ENCODE data around the gene GPR62.

The GPR62 gene

DNA sequence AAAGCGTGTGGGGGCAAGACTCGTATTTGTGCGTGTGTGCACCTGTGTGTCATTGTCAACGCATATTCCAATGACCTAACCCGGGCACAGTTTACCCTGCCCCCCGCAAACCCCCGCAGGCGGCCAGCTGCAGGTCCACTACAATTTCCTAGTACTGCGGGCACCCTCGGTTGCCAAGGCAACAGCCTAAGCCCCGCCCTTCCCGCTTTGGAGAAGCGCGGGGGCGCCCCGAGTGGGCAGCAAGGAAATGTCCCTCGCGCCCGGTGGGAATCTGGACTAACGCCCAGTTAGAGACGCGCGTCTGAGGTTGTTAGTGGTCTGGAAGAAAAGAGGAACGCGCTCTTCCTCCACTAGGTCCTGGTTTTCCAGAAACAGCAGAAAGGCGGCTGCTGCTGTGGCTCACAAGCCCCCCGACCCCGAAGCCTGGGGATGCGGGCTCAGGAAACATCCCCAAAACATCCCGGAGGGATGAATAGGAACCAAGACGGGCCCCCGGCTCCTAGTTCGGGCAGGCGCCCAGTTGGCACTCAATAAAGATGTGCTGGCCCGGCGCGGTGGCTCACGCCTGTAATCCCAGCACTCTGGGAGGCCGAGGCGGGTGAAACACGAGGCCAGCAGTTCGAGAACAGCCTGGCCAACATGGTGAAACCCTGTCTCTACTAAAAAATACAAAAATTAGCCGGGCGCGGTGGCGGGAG lies 20.8 kb downstream of the GPR62 start:
- peak overlapping the region; percentile 87; the same call in 1 of the 2 replicates for H3K27ac ChIP-seq (ENCODE audit: low read length)
- ATAC-seq (ENCODE audit: insufficient read depth, low read depth) (no peak), DNase-seq (no peak)
- TF ChIP-seq, protein P1, sequence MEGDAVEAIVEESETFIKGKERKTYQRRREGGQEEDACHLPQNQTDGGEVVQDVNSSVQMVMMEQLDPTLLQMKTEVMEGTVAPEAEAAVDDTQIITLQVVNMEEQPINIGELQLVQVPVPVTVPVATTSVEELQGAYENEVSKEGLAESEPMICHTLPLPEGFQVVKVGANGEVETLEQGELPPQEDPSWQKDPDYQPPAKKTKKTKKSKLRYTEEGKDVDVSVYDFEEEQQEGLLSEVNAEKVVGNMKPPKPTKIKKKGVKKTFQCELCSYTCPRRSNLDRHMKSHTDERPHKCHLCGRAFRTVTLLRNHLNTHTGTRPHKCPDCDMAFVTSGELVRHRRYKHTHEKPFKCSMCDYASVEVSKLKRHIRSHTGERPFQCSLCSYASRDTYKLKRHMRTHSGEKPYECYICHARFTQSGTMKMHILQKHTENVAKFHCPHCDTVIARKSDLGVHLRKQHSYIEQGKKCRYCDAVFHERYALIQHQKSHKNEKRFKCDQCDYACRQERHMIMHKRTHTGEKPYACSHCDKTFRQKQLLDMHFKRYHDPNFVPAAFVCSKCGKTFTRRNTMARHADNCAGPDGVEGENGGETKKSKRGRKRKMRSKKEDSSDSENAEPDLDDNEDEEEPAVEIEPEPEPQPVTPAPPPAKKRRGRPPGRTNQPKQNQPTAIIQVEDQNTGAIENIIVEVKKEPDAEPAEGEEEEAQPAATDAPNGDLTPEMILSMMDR (IDR thresholded peaks at IDR 0.05; ENCODE audit: borderline replicate concordance, extremely low read depth, low read length, poor library complexity, severe bottlenecking), result no peak
- no peak for TF ChIP-seq EZH2 (IDR thresholded peaks at IDR 0.05; ENCODE audit: borderline replicate concordance, low read depth, low read length, severe bottlenecking)
- H3K9me3 ChIP-seq (ENCODE audit: insufficient read depth, low read length, severe bottlenecking), result no peaks in the 10 kb centered on the region
- H3K9ac ChIP-seq (ENCODE audit: low read depth, low read length), result peak overlapping the region; percentile 88
- peaks cover 15% of the 10 kb centered on the region for H3K36me3 ChIP-seq (ENCODE audit: insufficient read depth, low read length)
- peak overlapping the region in 1 of 2 experiments; percentile 89; a peak in 3 of 4 replicates for H3K4me3 ChIP-seq (ENCODE audit: low read depth in 1 of 2, low read length in 2 of 2)
- H3K4me2 ChIP-seq (ENCODE audit: insufficient read depth, low read length), result peak overlapping the region; percentile 91
- H2AFZ ChIP-seq (ENCODE audit: low read depth, low read length), result peak overlapping the region; percentile 96; the same call in 1 of the 2 replicates
- H3K4me1 ChIP-seq (ENCODE audit: insufficient read depth, low read length), result peaks cover 34% of the 10 kb centered on the region
- H3K79me2 ChIP-seq (ENCODE audit: insufficient read depth, low read length), result peaks cover 17% of the 10 kb centered on the region
- H3K27me3 ChIP-seq (ENCODE audit: insufficient read depth, low read length, poor library complexity), result no peaks in the 10 kb centered on the region
- 0 out of 2 replicates have a peak, but pooled peaks cover 2% of the 10 kb centered on the region for H4K20me1 ChIP-seq (ENCODE audit: insufficient read depth, low read length)

- H3K4me2 ChIP-seq (ENCODE audit: insufficient read depth, low read length), result no peak overlapping the region
- ATAC-seq (ENCODE audit: insufficient read depth, low read depth) (no peak), DNase-seq (no peak)
- TF ChIP-seq, protein P1 (IDR thresholded peaks at IDR 0.05; ENCODE audit: borderline replicate concordance, extremely low read depth, low read length, poor library complexity, severe bottlenecking), result no peak
- peaks cover 12% of the 10 kb centered on the region; the same call in 1 of the 2 replicates for H3K36me3 ChIP-seq (ENCODE audit: insufficient read depth, low read length)
- H3K9me3 ChIP-seq (ENCODE audit: insufficient read depth, low read length, severe bottlenecking), result no peaks in the 10 kb centered on the region
- H4K20me1 ChIP-seq (ENCODE audit: insufficient read depth, low read length), result 0 out of 2 replicates have a peak, but pooled peaks cover 2% of the 10 kb centered on the region
- no peak overlapping the region for H2AFZ ChIP-seq (ENCODE audit: low read depth, low read length)
- no peaks in the 10 kb centered on the region for H3K27me3 ChIP-seq (ENCODE audit: insufficient read depth, low read length, poor library complexity)
- H3K27ac ChIP-seq (ENCODE audit: low read length), result no peak overlapping the region; the same call in 1 of the 2 replicates
- H3K79me2 ChIP-seq (ENCODE audit: insufficient read depth, low read length), result peaks cover 23% of the 10 kb centered on the region
- no peak overlapping the region for H3K4me3 ChIP-seq (ENCODE audit: low read depth in 1 of 2, low read length in 2 of 2)
- peaks cover 46% of the 10 kb centered on the region for H3K4me1 ChIP-seq (ENCODE audit: insufficient read depth, low read length)
- no peak overlapping the region for H3K9ac ChIP-seq (ENCODE audit: low read depth, low read length)
Observed at GRCh38 chr3:51977446-51978142, 22.4 kb downstream of the GPR62 start.

GRCh38 chr3:51978143-51978502 lies 22.9 kb downstream of the GPR62 start:
- no peak overlapping the region for H3K4me2 ChIP-seq (ENCODE audit: insufficient read depth, low read length)
- DNase-seq (no peak), ATAC-seq (ENCODE audit: insufficient read depth, low read depth) (no peak)
- peaks cover 45% of the 10 kb centered on the region for H3K4me1 ChIP-seq (ENCODE audit: insufficient read depth, low read length)
- H2AFZ ChIP-seq (ENCODE audit: low read depth, low read length), result no peak overlapping the region
- H3K79me2 ChIP-seq (ENCODE audit: insufficient read depth, low read length), result peaks cover 23% of the 10 kb centered on the region
- H3K36me3 ChIP-seq (ENCODE audit: insufficient read depth, low read length), result peaks cover 12% of the 10 kb centered on the region; the same call in 1 of the 2 replicates
- no peak overlapping the region for H3K4me3 ChIP-seq (ENCODE audit: low read depth in 1 of 2, low read length in 2 of 2)
- no peaks in the 10 kb centered on the region for H3K9me3 ChIP-seq (ENCODE audit: insufficient read depth, low read length, severe bottlenecking)
- TF ChIP-seq, protein P1 (IDR thresholded peaks at IDR 0.05; ENCODE audit: borderline replicate concordance, extremely low read depth, low read length, poor library complexity, severe bottlenecking), result no peak
- no peak for TF ChIP-seq EZH2 (IDR thresholded peaks at IDR 0.05; ENCODE audit: borderline replicate concordance, low read depth, low read length, severe bottlenecking)
- H3K27me3 ChIP-seq (ENCODE audit: insufficient read depth, low read length, poor library complexity), result no peaks in the 10 kb centered on the region
- H3K9ac ChIP-seq (ENCODE audit: low read depth, low read length), result no peak overlapping the region
- H4K20me1 ChIP-seq (ENCODE audit: insufficient read depth, low read length), result 0 out of 2 replicates have a peak, but pooled peaks cover 2% of the 10 kb centered on the region
- no peak overlapping the region for H3K27ac ChIP-seq (ENCODE audit: low read length)

Data from DND-41 (cell line).